DOHH2 (cell line): ENCODE results near the gene HNRNPA1.
A peak's percentile ranks its signal among the peaks of the same experiment; 100 is the strongest.

Source experiments
- H3F3A ChIP-seq: fragments of 200-600 bp; sonication (generic), shearing (Covaris generic); 2 replicates; pipeline ENCODE4 v1.6.0; 2016; ENCODE audit warnings: antibody characterized with exemption, mild to moderate bottlenecking; ENCODE audit not compliant: control insufficient read depth, insufficient read depth
- H3K27ac ChIP-seq: fragments of 200-600 bp; sonication (generic); 2 replicates; pipeline ENCODE4 v1.5.1; 2014; ENCODE audit warnings: low read depth, mild to moderate bottlenecking, low read length, moderate library complexity
- H3K27me3 ChIP-seq: fragments of 200-600 bp; sonication (generic); 2 replicates; pipeline ENCODE4 v1.6.1; 2014; ENCODE audit warnings: mild to moderate bottlenecking, low read length, mixed read lengths; ENCODE audit not compliant: control insufficient read depth
- H3K36me3 ChIP-seq: fragments of 200-600 bp; sonication (generic); 2 replicates; pipeline ENCODE4 v1.6.1; 2014; ENCODE audit warnings: mild to moderate bottlenecking, low read length, moderate library complexity, mixed read lengths; ENCODE audit not compliant: control insufficient read depth
- H3K4me1 ChIP-seq: fragments of 200-600 bp; sonication (generic); 2 replicates; pipeline ENCODE4 v1.6.1; 2014; ENCODE audit warnings: mild to moderate bottlenecking, low read length, mixed read lengths; ENCODE audit not compliant: control insufficient read depth
- H3K4me2 ChIP-seq: fragments of 200-600 bp; sonication (generic); 2 replicates; pipeline ENCODE4 v1.6.0; 2014; ENCODE audit warnings: mild to moderate bottlenecking, low read length, moderate library complexity
- H3K4me3 ChIP-seq: fragments of 200-600 bp; sonication (generic); 2 replicates; pipeline ENCODE4 v1.5.1; 2014; ENCODE audit warnings: mild to moderate bottlenecking, low read length, mixed read lengths
- H3K79me2 ChIP-seq: fragments of 200-600 bp; sonication (generic); 2 replicates; pipeline ENCODE4 v1.6.1; 2014; ENCODE audit warnings: mild to moderate bottlenecking, low read length, mixed read lengths; ENCODE audit not compliant: control insufficient read depth
- H3K9me2 ChIP-seq: fragments of 200-600 bp; sonication (generic); replicated peaks from 2 replicates; pipeline ENCODE4 v1.6.1; 2014; ENCODE audit warnings: mild to moderate bottlenecking, low read length, mixed read lengths; ENCODE audit not compliant: control insufficient read depth
- H3K9me3 ChIP-seq: fragments of 200-600 bp; sonication (generic); 2 replicates; pipeline ENCODE4 v1.6.1; 2014; ENCODE audit warnings: antibody characterized with exemption, low read length, mixed read lengths; ENCODE audit not compliant: control insufficient read depth, insufficient read depth
- H4K20me1 ChIP-seq: fragments of 200-600 bp; sonication (generic); 2 replicates; pipeline ENCODE4 v1.6.0; 2014; ENCODE audit warnings: low read depth, mild to moderate bottlenecking, antibody characterized with exemption, low read length, moderate library complexity; ENCODE audit not compliant: control insufficient read depth, insufficient read depth
- EZH2phosphoT487 ChIP-seq: fragments of 200-600 bp; sonication (generic); IDR thresholded peaks from 2 replicates; pipeline ENCODE4 v1.6.1; 2017; ENCODE audit warnings: borderline replicate concordance, mild to moderate bottlenecking, antibody characterized with exemption, low read length, moderate library complexity, mixed read lengths
- TF ChIP-seq, protein P1 (sequence below): fragments of 200-600 bp; sonication (generic); IDR thresholded peaks from one replicate; pipeline ENCODE4 v1.5.1; 2014; ENCODE audit warnings: antibody characterized with exemption, mild to moderate bottlenecking, low read depth, low read length; ENCODE audit not compliant: poor library complexity, severe bottlenecking

The HNRNPA1 gene

DNA sequence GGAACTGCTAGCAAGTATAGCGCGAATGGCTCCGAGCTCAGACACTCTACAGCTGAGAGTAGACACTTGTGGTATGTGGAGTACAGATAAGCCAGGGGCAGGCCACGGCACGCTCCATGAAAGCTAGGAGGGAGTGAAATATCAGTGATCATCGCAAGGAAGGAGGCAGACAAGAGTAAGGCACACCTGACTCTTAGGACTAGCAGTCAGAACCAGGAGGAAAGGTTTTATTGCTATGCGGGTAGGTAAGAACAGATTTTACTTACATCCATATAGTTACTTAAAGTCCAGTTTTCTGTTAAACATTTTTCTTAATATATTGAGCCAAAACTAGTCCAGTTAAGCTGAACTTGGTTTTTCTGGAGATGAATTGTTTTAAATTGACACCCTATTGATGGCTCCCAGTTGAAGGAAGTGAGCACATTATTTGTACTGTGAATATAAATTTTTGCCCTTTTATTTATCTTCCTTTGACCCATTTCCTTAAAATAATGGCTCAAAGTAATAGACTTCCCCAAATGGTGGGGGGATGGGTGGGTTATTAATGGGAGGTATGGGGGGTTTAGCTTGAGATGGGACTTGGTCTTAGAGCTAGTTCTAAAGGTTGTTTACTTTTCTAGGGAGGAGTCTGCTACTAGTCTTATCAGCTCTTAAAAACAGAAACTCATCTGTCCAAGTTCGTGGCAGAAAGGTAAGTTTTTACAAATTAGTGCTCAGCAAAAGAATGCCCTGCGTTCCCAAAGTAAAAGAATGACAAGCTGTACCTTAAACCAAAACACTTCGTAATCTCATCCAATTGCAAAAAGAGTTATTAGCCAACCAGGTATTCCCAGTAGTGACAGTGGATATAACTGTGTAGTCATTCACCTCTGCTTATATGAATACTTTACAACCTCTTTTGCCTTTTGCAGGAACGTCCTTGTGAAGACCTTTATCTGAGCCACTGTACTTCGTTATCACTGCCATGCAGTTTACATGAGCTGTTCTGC is 5.8 kb downstream of the HNRNPA1 start:
- Histone ChIP-seq H4K20me1 (peaks cover 34% of the 10 kb centered on the region), H3K27me3 (no peaks in the 10 kb centered on the region), H3K9me2 (no peaks in the 10 kb centered on the region), H3K79me2 (peaks cover 30% of the 10 kb centered on the region), H3K4me1 (peaks cover 70% of the 10 kb centered on the region), H3F3A (peaks cover 83% of the 10 kb centered on the region), H3K27ac (no peak overlapping the region; the same call in 1 of the 2 replicates), H3K4me3 (no peak overlapping the region), H3K36me3 (peaks cover 71% of the 10 kb centered on the region), H3K9me3 (no peaks in the 10 kb centered on the region), H3K4me2 (peak overlapping the region; percentile 6; the same call in 1 of the 2 replicates)
- TF ChIP-seq, protein P1, sequence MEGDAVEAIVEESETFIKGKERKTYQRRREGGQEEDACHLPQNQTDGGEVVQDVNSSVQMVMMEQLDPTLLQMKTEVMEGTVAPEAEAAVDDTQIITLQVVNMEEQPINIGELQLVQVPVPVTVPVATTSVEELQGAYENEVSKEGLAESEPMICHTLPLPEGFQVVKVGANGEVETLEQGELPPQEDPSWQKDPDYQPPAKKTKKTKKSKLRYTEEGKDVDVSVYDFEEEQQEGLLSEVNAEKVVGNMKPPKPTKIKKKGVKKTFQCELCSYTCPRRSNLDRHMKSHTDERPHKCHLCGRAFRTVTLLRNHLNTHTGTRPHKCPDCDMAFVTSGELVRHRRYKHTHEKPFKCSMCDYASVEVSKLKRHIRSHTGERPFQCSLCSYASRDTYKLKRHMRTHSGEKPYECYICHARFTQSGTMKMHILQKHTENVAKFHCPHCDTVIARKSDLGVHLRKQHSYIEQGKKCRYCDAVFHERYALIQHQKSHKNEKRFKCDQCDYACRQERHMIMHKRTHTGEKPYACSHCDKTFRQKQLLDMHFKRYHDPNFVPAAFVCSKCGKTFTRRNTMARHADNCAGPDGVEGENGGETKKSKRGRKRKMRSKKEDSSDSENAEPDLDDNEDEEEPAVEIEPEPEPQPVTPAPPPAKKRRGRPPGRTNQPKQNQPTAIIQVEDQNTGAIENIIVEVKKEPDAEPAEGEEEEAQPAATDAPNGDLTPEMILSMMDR = no peak

DNA sequence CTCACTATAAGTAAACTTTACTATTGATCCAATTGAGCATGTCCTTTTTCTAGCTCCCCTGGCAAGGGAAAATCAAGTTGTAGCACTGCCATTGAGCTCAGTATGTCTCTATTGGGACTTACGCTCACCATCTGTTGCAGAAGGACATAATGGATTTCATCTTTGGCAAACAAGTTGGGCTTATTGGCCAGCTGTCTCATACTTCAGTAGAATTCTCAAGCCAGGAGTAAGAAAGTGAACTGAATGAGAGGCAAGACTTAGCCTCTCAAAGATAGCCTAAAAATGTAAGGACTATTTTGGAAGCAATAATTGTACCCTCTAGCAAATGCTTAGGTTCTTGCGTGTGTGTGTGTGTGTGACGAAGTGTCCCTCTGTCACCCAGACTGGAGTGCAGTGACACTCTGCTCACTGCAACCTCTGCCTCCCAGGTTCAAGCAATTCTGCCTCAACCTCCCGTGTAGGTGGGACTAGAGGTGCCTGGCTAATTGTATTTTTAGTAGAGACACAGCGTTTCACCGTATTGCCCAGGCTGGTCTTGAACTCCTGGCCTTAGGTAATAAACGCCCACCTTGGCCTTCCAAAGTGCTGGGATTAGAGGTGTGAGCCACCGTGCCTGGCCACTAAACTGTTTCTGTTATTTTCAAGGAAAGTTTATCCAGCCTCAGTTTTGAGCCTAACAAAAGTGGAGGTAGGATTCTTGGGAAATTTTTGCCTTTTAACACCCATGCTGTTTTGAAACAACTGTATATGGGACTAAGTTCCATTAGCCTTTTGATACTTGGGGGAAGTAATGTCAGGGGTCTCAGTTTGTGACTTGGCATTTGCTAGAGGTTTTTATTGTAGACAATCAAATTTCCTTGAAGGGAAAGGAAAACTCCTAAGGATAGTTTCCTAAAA is 7.0 kb downstream of the HNRNPA1 start:
- Histone ChIP-seq H3F3A (peaks cover 72% of the 10 kb centered on the region), H3K9me2 (no peaks in the 10 kb centered on the region), H3K4me2 (no peak overlapping the region; the same call in 1 of the 2 replicates), H3K79me2 (peaks cover 19% of the 10 kb centered on the region), H3K27me3 (no peaks in the 10 kb centered on the region), H3K27ac (no peak overlapping the region), H3K9me3 (no peaks in the 10 kb centered on the region), H4K20me1 (peaks cover 24% of the 10 kb centered on the region), H3K4me1 (peaks cover 60% of the 10 kb centered on the region), H3K36me3 (peaks cover 60% of the 10 kb centered on the region), H3K4me3 (no peak overlapping the region)
- no peak for TF ChIP-seq EZH2phosphoT487
- TF ChIP-seq, protein P1 = no peak

DNA sequence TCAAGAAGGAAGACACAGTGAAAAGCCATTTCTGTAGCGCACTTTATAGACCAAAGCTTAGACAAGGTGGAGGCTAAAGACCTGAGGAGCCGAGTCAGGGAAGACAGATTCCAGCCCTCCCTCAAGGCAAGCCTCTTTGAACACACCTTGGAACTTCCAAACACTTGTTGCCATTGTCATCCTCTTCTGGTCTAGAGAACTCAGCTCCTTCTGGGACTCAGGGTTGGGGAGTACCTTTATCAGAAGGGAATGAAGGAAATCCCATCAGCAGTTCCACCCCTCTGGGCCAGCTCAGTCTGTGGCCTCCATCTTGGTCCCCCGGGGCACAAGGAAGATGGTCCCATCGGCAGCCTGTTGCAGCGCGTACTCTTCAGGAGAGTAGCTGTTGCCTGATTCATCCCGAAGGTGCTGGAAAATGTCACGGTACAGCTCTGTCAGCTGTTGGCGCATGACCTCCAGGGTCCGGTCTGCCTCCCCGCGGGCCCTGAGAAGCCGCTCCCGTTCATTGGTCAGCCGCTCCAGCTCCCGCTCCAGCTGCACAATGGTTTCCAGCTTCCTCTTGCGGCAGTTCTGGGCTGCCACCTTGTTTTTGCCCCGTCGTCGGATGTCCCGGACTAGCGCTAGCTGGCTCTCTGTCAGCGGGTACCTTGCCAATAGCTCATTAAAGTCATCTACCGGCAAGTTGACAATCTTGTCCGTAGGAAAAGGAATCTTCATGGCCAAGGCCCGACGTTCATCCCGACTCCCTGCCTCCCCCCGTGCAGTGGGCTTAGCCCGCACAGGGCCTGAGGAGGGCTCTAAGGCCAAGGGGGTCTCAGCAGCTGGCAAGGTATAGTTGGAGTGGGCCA is 11.8 kb downstream of the HNRNPA1 start:
- Histone ChIP-seq H3F3A (peaks cover 28% of the 10 kb centered on the region), H3K4me2 (no peak overlapping the region), H3K4me1 (peaks cover 26% of the 10 kb centered on the region), H3K27me3 (peaks cover 2% of the 10 kb centered on the region; the same call in 1 of the 2 replicates), H4K20me1 (no peaks in the 10 kb centered on the region), H3K27ac (no peak overlapping the region), H3K4me3 (no peak overlapping the region), H3K36me3 (peaks cover 12% of the 10 kb centered on the region), H3K9me3 (no peaks in the 10 kb centered on the region), H3K79me2 (no peaks in the 10 kb centered on the region), H3K9me2 (no peaks in the 10 kb centered on the region)
- TF ChIP-seq EZH2phosphoT487 = no peak
- TF ChIP-seq, protein P1 = no peak
